ENCODE measurements around the gene CXCR4. TPM values are rescaled to one million over a fixed set of nuclear protein-coding genes. Genes with fewer than 3 reads are reported as not detected.

The CXCR4 gene
- total and polyA plus RNA-seq, 9 of the 15 experiments (the other 6 are each of a cell fraction or from before 2014, with no cell fraction given) = 0.07 to 0.45 (median 0.17) TPM; not detected in 3

DNA sequence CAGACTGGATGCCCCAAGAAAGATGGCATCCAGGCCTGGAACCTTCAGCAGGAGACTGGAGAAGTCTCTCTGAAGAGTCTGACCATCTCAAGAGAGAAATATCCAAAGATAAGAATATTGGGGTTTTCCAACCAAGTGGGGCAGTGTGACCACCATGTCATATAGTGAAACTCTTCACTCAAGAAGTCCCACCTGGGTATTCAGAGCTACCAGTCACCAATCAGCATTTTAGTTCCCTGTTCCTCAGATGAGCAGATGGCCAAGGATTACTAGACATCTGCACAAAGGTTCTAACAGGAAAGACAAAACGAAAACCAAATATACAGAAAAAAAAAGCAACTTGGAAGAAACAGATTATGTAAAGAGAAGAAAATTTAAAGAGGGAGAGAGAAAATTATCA, 38.5 kb upstream of the CXCR4 start:
- Histone ChIP-seq H3K4me1 (replicated peaks in 1 of 2; ENCODE audit: control insufficient read depth in 2 of 2, insufficient read depth in 2 of 2, low read length in 2 of 2) (no peaks in the 10 kb centered on the region), H3K36me3 (ENCODE audit: control insufficient read depth, insufficient read depth, low read length) (no peaks in the 10 kb centered on the region), H3K9me3 (replicated peaks; ENCODE audit: control insufficient read depth, insufficient read depth, low read depth, low read length) (no peaks in the 10 kb centered on the region), H4K20me1 (replicated peaks; ENCODE audit: control insufficient read depth, insufficient read depth, low read length) (no peaks in the 10 kb centered on the region), H3K27ac (ENCODE audit: extremely low read depth, low read depth, low read length) (no peak overlapping the region), H3K9me1 (ENCODE audit: control insufficient read depth, insufficient read depth, low read length) (no peaks in the 10 kb centered on the region), H2AFZ (ENCODE audit: low read depth, low read length) (no peak overlapping the region), H3K9ac (ENCODE audit: insufficient read depth in 1 of 2, low read depth in 2 of 2, low read length in 2 of 2) (no peak overlapping the region), H3K4me3 (no peak overlapping the region), H3K79me2 (ENCODE audit: control insufficient read depth, insufficient read depth, low read length) (no peaks in the 10 kb centered on the region), H3K4me2 (ENCODE audit: insufficient read depth, low read length) (no peak overlapping the region), H3K27me3 (ENCODE audit: control insufficient read depth in 2 of 2, insufficient read depth in 2 of 2, low read length in 2 of 2) (no peaks in the 10 kb centered on the region; a peak in 1 of 5 replicates)
- FAIRE-seq = no peak
- ChIA-PET CTCF (ENCODE audit: low intra/inter-chr PET ratio) (no interaction called here), POLR2A (interaction anchor here (0.9 kb wide), 1 partner anchor 8 kb away, joined by 4 read pairs; no protein-coding TSS in a partner anchor)
- in situ Hi-C loops (cut with MboI) (no loop called here), intact Hi-C loops (cut with micrococcal nuclease) (no loop called here)
- BruUV-seq (replicated peaks) = no TSS peak
- DNase-seq (ENCODE audit: extremely low read depth in 1 of 4, low spot score in 3 of 4) = no peak
- WGBS (ENCODE audit: insufficient coverage, low coverage, missing lambda C conversion rate) = 0% methylated on average over 1 of the region's 1 CpG
- TF ChIP-seq ZBTB5 (IDR thresholded peaks at IDR 0.05) (no peak), CREBBP (IDR thresholded peaks at IDR 0.05; ENCODE audit: low read depth, low read length) (no peak), KDM1A (IDR thresholded peaks at IDR 0.05) (no peak), DEAF1 (CRISPR knock-in tag; IDR thresholded peaks at IDR 0.05) (no peak), ILF3 (IDR thresholded peaks at IDR 0.05; ENCODE audit: borderline replicate concordance) (no peak), KDM4B (IDR thresholded peaks at IDR 0.05; ENCODE audit: borderline replicate concordance in 2 of 2, low read depth in 1 of 2) (no peak), CBX3 (IDR thresholded peaks at IDR 0.05; ENCODE audit: borderline replicate concordance in 1 of 2, low read length in 2 of 2) (no peak), PHF8 (IDR thresholded peaks at IDR 0.05; ENCODE audit: borderline replicate concordance, low read length) (no peak), NFIC (IDR thresholded peaks at IDR 0.05) (no peak), SUPT5H (IDR thresholded peaks at IDR 0.05) (no peak), ZNF316 (IDR thresholded peaks at IDR 0.05) (no peak)
- TF ChIP-seq, protein P1, sequence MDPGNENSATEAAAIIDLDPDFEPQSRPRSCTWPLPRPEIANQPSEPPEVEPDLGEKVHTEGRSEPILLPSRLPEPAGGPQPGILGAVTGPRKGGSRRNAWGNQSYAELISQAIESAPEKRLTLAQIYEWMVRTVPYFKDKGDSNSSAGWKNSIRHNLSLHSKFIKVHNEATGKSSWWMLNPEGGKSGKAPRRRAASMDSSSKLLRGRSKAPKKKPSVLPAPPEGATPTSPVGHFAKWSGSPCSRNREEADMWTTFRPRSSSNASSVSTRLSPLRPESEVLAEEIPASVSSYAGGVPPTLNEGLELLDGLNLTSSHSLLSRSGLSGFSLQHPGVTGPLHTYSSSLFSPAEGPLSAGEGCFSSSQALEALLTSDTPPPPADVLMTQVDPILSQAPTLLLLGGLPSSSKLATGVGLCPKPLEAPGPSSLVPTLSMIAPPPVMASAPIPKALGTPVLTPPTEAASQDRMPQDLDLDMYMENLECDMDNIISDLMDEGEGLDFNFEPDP (CRISPR knock-in tag; IDR thresholded peaks at IDR 0.05) = no peak
- TF ChIP-seq, protein P2, sequence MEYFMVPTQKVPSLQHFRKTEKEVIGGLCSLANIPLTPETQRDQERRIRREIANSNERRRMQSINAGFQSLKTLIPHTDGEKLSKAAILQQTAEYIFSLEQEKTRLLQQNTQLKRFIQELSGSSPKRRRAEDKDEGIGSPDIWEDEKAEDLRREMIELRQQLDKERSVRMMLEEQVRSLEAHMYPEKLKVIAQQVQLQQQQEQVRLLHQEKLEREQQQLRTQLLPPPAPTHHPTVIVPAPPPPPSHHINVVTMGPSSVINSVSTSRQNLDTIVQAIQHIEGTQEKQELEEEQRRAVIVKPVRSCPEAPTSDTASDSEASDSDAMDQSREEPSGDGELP (CRISPR knock-in tag; IDR thresholded peaks at IDR 0.05; ENCODE audit: borderline replicate concordance) = no peak
- TF ChIP-seq, protein P3, sequence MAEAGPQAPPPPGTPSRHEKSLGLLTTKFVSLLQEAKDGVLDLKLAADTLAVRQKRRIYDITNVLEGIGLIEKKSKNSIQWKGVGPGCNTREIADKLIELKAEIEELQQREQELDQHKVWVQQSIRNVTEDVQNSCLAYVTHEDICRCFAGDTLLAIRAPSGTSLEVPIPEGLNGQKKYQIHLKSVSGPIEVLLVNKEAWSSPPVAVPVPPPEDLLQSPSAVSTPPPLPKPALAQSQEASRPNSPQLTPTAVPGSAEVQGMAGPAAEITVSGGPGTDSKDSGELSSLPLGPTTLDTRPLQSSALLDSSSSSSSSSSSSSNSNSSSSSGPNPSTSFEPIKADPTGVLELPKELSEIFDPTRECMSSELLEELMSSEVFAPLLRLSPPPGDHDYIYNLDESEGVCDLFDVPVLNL (CRISPR knock-in tag; IDR thresholded peaks at IDR 0.05; ENCODE audit: low read depth) = no peak
- ATAC-seq = no peak

Data from K562 (cell line).